Fibroblast of villous mesenchyme (primary cell): ENCODE results near the gene ABCG2. TPM values are rescaled to one million over a fixed set of nuclear protein-coding genes. Genes with fewer than 3 reads are reported as not detected.

Experiments
- DNase-seq: peaks from one replicate; pipeline ENCODE4 v3.0.0-alpha.2; 2010; ENCODE audit warnings: low read depth
- H3K4me3 ChIP-seq: 2 replicates; pipeline ENCODE4 v1.5.1; 2011; ENCODE audit warnings: low read depth, mild to moderate bottlenecking, low read length
- CTCF ChIP-seq: IDR thresholded peaks from 2 replicates; pipeline ENCODE4 v1.5.1; 2012; ENCODE audit warnings: low read depth, mild to moderate bottlenecking, low read length; ENCODE audit not compliant: insufficient read depth
- small RNA-seq: library from RNA; depleted of rRNA; stranded (forward); fragments of <200 nt; gene quantifications from one replicate; pipeline ENCODE3, GENCODE V24; 2012
- total RNA-seq: library from RNA; depleted of rRNA; stranded (reverse); fragments of >200 nt; gene quantifications from 2 replicates; pipeline ENCODE4 v1.2.3, GENCODE V29; 2012

The ABCG2 gene
- total RNA-seq, 1 donor = 2.2 TPM

- no peak for DNase-seq
- TF ChIP-seq CTCF = no peak
Measured at GRCh38 chr4:88054229-88054628, 104.2 kb downstream of the ABCG2 start.

GRCh38 chr4:88045021-88045420 lies 113.4 kb downstream of the ABCG2 start:
- no peak for TF ChIP-seq CTCF
- no peak overlapping the region for H3K4me3 ChIP-seq
- DNase-seq = no peak

More at GRCh38 chr4:88054229-88054628, 104.2 kb downstream of the ABCG2 start:
- H3K4me3 ChIP-seq = no peak overlapping the region

- H3K4me3 ChIP-seq = no peak overlapping the region
- no peak for DNase-seq
- no peak for TF ChIP-seq CTCF
Measured at GRCh38 chr4:88043586-88044340, 114.7 kb downstream of the ABCG2 start.

- TF ChIP-seq CTCF = no peak
- no peak overlapping the region for H3K4me3 ChIP-seq
- peak; percentile 47 for DNase-seq
Measured at GRCh38 chr4:88043001-88043400, 115.4 kb downstream of the ABCG2 start.

GRCh38 chr4:88041626-88042025 lies 116.8 kb downstream of the ABCG2 start:
- H3K4me3 ChIP-seq = no peak overlapping the region
- TF ChIP-seq CTCF = no peak
- no peak for DNase-seq

GRCh38 chr4:88040707-88041106 lies 117.7 kb downstream of the ABCG2 start:
- DNase-seq = no peak
- TF ChIP-seq CTCF = no peak
- no peak overlapping the region for H3K4me3 ChIP-seq

Small RNA genes within 50 kb of the gene (small RNA-seq; reads per million reads assigned to genes)
- gene RNU6-818P (not detected), gene RNU6ATAC31P (not detected)

Other genes with a start within 250 kb of the ABCG2 start
- 3.9 and 11.3 TPM in 2 replicates for gene SPP1, start 182.9 kb downstream of the ABCG2 start, total RNA-seq
- 110 and 161 TPM in 2 replicates for gene PKD2, start 151.0 kb downstream of the ABCG2 start, total RNA-seq
- 30.3 and 38.4 TPM in 2 replicates for gene PPM1K, start 125.9 kb upstream of the ABCG2 start, total RNA-seq
- gene HERC6, start 220.2 kb upstream of the ABCG2 start, total RNA-seq = 8.7 and 12.5 TPM in 2 replicates